Stimulated activated naive B cell treated with anti-CD40 and anti-IgM and Interleukin-4, amounts not matched to agents 10 μg/mL and 1 μg/mL and 100 μg/mL, for 72 hours (primary cell): ENCODE data around the gene FNDC5.

ENCODE experiments used
- ATAC-seq, 2 donors: fragments of 150-1000 bp; cut with Tn5 transposase; replicated peaks; 2 replicates each; pipeline ENCODE4 v1.10.0; 2021; ENCODE audit warnings: moderate library complexity in 1 of 2
- DNase-seq: peaks from one replicate; pipeline ENCODE4 v3.0.0; 2021
- H3K27ac Mint-ChIP-seq: one replicate; pipeline ENCODE4 v1.8.0; 2022; ENCODE audit warnings: mild to moderate bottlenecking, mixed read lengths
- H3K27me3 Mint-ChIP-seq, 2 donors: one replicate each; pipeline ENCODE4 v1.8.0; 2022; ENCODE audit warnings: mixed read lengths in 2 of 2
- H3K36me3 Mint-ChIP-seq, 2 donors: one replicate each; pipeline ENCODE4 v1.8.0; 2022; ENCODE audit warnings: mixed read lengths in 2 of 2, mild to moderate bottlenecking in 1 of 2
- H3K4me1 Mint-ChIP-seq, 2 donors: one replicate each; pipeline ENCODE4 v1.8.0; 2022; ENCODE audit warnings: mixed read lengths in 2 of 2, mild to moderate bottlenecking in 1 of 2
- H3K4me3 Mint-ChIP-seq, 2 donors: one replicate each; pipeline ENCODE4 v1.8.0; 2022; ENCODE audit warnings: mild to moderate bottlenecking in 2 of 2, mixed read lengths in 2 of 2, moderate library complexity in 1 of 2
- H3K9me3 Mint-ChIP-seq, 2 donors: one replicate each; pipeline ENCODE4 v1.8.0; 2022; ENCODE audit warnings: mixed read lengths in 2 of 2, mild to moderate bottlenecking in 1 of 2

FNDC5 gene

DNA sequence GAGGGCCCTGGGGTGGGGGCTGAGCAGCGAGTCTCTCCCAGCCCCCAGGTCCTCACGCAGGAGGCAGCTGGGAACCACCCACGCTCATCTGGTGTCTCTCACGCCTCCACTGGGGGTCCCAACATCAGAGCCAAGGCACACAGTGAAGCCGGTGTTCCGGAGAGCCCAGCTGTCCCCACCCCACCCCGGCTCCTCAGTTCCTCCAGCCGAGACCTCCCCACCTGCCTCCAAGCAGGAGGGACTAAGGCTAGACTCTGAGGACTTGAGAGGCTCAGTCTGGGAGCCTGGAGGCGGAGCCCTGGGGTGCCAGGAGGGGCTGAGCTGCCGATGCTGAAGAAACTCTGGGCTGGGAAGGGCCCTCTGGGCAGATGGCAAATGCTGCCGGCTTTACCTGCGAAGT lies 14.0 kb upstream of the FNDC5 start:
- no peak overlapping the region for H3K4me3 Mint-ChIP-seq
- H3K36me3 Mint-ChIP-seq: no peaks in the 10 kb centered on the region
- no peak for DNase-seq
- H3K4me1 Mint-ChIP-seq: peaks cover 0 to 14% of the 10 kb centered on the region in 2 donors
- peaks cover 64 to 65% of the 10 kb centered on the region in 2 donors for H3K27me3 Mint-ChIP-seq
- no peak for ATAC-seq
- H3K9me3 Mint-ChIP-seq: no peaks in the 10 kb centered on the region
- H3K27ac Mint-ChIP-seq: no peak overlapping the region

- no peaks in the 10 kb centered on the region for H3K9me3 Mint-ChIP-seq
- no peaks in the 10 kb centered on the region for H3K36me3 Mint-ChIP-seq
- no peak overlapping the region for H3K27ac Mint-ChIP-seq
- no peak for ATAC-seq
- peaks cover 0 to 14% of the 10 kb centered on the region in 2 donors for H3K4me1 Mint-ChIP-seq
- H3K4me3 Mint-ChIP-seq: no peak overlapping the region
- H3K27me3 Mint-ChIP-seq: peaks cover 57 to 58% of the 10 kb centered on the region in 2 donors
- no peak for DNase-seq
These were observed 13.3 kb upstream of the FNDC5 start for GRCh38 chr1:32884032-32884372.

GRCh38 chr1:32883338-32884031 lies 12.8 kb upstream of the FNDC5 start:
- Mint-ChIP-seq H3K27me3 (peaks cover 52 to 53% of the 10 kb centered on the region in 2 donors), H3K4me1 (peaks cover 0 to 14% of the 10 kb centered on the region in 2 donors), H3K36me3 (no peaks in the 10 kb centered on the region), H3K27ac (no peak overlapping the region), H3K9me3 (no peaks in the 10 kb centered on the region), H3K4me3 (no peak overlapping the region)
- ATAC-seq: no peak
- DNase-seq: no peak

DNA sequence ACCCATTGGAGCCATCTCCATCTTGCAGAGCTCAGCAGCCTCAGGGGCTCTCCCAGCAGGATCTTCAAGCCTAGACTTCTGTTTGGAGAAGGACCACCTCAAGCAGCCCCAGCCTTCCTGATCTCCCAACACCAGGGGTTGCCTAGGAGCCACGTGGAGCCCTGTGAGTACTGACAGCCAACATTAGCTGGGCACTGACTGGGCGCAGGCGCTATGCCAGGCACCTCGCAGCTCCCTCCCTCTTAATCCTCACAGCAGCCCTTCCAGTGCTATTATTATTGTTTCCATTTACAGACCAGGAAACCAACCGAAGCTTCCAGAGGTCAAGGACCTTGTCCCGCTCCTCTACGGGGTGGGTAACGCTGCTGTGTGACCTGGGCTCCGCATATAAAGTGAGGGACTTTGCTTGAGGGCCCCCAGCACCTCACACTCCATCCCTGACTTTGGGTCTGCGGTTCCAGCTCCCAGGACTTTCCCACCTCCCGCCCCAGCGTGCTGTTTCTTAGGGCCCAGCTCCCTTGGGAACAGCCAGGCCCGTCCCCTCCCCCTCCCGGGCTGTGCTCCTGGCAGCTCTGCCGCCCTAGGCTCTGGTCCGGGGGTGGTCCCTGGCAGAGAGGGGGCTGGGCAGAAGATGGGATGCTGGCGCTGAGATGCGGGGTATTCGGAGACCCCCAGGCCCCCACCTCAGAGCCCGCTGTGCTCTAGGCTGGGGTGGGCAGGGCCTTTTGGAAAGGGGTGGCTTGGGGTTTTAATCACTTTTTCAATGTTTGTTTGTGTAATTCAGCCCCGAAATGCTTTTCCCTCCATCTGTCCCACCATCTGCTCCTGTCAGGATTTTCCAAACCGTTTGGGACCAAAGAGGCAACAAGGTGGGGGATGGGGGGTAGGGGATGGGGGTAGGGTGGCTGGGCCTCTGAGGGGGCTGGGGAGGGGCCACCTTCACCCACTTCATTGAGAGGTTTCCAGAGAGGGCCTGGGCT lies 11.4 kb upstream of the FNDC5 start:
- Mint-ChIP-seq H3K36me3 (no peaks in the 10 kb centered on the region), H3K4me3 (no peak overlapping the region), H3K9me3 (no peaks in the 10 kb centered on the region), H3K27me3 (peaks cover 49 to 50% of the 10 kb centered on the region in 2 donors), H3K27ac (no peak overlapping the region), H3K4me1 (peaks cover 0 to 10% of the 10 kb centered on the region in 2 donors)
- DNase-seq (no peak), ATAC-seq (no peak)

GRCh38 chr1:32881291-32881690 lies 10.6 kb upstream of the FNDC5 start:
- no peaks in the 10 kb centered on the region for H3K36me3 Mint-ChIP-seq
- H3K27me3 Mint-ChIP-seq: peaks cover 47 to 48% of the 10 kb centered on the region in 2 donors
- no peak overlapping the region for H3K27ac Mint-ChIP-seq
- peaks cover 4 to 11% of the 10 kb centered on the region in 2 donors for H3K4me1 Mint-ChIP-seq
- H3K9me3 Mint-ChIP-seq: no peaks in the 10 kb centered on the region
- no peak overlapping the region for H3K4me3 Mint-ChIP-seq
- DNase-seq (no peak), ATAC-seq (no peak)

DNA sequence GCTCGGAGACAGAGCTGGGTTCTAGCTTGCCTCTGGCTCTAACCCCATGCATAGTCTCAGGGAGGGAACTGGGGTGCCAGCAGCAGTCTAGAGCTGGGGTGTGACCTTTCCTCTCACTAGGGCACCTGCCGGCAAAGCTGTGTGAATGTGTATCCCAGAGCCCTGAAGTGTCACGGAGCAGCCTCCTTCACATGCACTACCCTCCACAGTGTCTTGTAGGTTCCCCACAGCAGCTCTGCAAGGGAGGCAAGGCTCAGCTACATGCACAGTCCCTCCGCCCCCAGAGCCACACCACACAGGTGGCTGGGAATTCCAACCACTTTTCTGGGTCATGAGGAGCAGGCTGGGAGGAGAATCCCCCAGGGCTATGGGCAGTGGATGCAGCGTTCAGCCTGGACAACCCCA lies 7.9 kb upstream of the FNDC5 start:
- Mint-ChIP-seq H3K27me3 (peaks cover 38 to 39% of the 10 kb centered on the region in 2 donors), H3K27ac (no peak overlapping the region), H3K9me3 (no peaks in the 10 kb centered on the region), H3K4me3 (no peak overlapping the region), H3K4me1 (peaks cover 13 to 16% of the 10 kb centered on the region in 2 donors), H3K36me3 (no peaks in the 10 kb centered on the region)
- no peak for DNase-seq
- no peak for ATAC-seq

- Mint-ChIP-seq H3K4me3 (no peak overlapping the region), H3K9me3 (no peaks in the 10 kb centered on the region), H3K4me1 (peaks cover 13 to 16% of the 10 kb centered on the region in 2 donors), H3K36me3 (no peaks in the 10 kb centered on the region), H3K27ac (no peak overlapping the region), H3K27me3 (peaks cover 34 to 35% of the 10 kb centered on the region in 2 donors)
- no peak for DNase-seq
- ATAC-seq: no peak
These were observed 7.5 kb upstream of the FNDC5 start for GRCh38 chr1:32878183-32878582.

GRCh38 chr1:32877211-32878110 lies 6.7 kb upstream of the FNDC5 start:
- ATAC-seq (no peak), DNase-seq (no peak)
- no peak overlapping the region for H3K27ac Mint-ChIP-seq
- H3K4me1 Mint-ChIP-seq: peaks cover 16 to 21% of the 10 kb centered on the region in 2 donors
- no peak overlapping the region for H3K4me3 Mint-ChIP-seq
- H3K36me3 Mint-ChIP-seq: no peaks in the 10 kb centered on the region
- no peaks in the 10 kb centered on the region for H3K9me3 Mint-ChIP-seq
- H3K27me3 Mint-ChIP-seq: peaks cover 38 to 39% of the 10 kb centered on the region in 2 donors

DNA sequence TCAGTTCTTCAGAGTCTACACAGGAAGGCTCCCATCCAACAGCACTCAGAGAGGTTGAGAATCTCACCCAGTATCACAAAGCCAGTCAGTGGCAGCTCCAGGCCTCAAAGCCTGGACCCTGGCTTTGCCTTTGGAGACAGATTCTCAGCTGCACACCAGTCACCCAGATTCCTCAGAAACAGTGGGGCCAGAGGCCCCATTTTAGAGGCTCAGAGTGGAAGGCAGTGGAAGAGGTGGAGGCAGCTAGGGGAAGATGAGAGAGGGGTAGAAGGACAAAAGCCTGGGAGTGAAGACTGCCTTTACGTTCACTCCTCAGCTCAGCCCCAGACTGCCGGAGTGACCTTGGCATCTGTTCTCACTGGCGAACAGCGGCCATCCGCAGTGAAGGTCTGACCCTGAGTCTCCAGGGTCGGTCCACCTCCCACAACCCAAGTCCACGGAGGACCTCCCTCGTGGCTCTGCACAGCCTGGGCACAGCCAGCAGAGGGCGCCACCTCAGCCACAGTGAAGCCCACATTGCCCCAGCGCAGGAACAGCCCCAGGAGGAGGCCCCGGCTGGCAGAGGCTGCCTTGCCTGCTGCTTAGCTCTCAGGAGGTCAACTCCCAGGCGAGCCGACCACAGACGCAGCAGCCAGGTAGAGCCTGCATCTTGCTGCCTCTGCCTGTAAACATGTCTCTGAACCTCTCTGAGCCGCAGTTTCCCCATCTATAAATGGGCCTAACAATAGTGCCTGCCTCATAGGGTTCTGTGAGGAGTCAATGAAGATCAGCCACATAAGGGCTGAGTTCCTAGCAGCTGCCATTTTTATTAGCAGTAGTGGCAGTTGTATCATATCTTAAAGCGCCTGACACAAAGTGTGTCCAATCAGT lies 5.9 kb upstream of the FNDC5 start:
- H3K27me3 Mint-ChIP-seq: peaks cover 44% of the 10 kb centered on the region in 2 donors
- peaks cover 17 to 30% of the 10 kb centered on the region in 2 donors for H3K4me1 Mint-ChIP-seq
- DNase-seq: peak; percentile 32
- H3K9me3 Mint-ChIP-seq: no peaks in the 10 kb centered on the region
- no peak overlapping the region for H3K4me3 Mint-ChIP-seq
- no peaks in the 10 kb centered on the region for H3K36me3 Mint-ChIP-seq
- H3K27ac Mint-ChIP-seq: peak overlapping the region; percentile 80
- ATAC-seq: peak; percentile 81 to 83

- H3K4me3 Mint-ChIP-seq: no peak overlapping the region
- no peak overlapping the region for H3K27ac Mint-ChIP-seq
- no peaks in the 10 kb centered on the region for H3K36me3 Mint-ChIP-seq
- peaks cover 21 to 40% of the 10 kb centered on the region in 2 donors for H3K4me1 Mint-ChIP-seq
- peaks cover 46 to 54% of the 10 kb centered on the region in 2 donors for H3K27me3 Mint-ChIP-seq
- no peak for DNase-seq
- no peak for ATAC-seq
- no peaks in the 10 kb centered on the region for H3K9me3 Mint-ChIP-seq
These were observed 4.4 kb upstream of the FNDC5 start for GRCh38 chr1:32874860-32875752.

- Mint-ChIP-seq H3K4me1 (peaks cover 27 to 49% of the 10 kb centered on the region in 2 donors), H3K9me3 (no peaks in the 10 kb centered on the region), H3K27ac (no peak overlapping the region), H3K4me3 (no peak overlapping the region), H3K36me3 (peaks cover 8 to 12% of the 10 kb centered on the region in 2 donors), H3K27me3 (peaks cover 57 to 68% of the 10 kb centered on the region in 2 donors)
- ATAC-seq: no peak
- no peak for DNase-seq
These were observed 2.8 kb upstream of the FNDC5 start for GRCh38 chr1:32873484-32873883.

GRCh38 chr1:32872192-32872460 lies 1.4 kb upstream of the FNDC5 start:
- no peak for DNase-seq
- no peaks in the 10 kb centered on the region for H3K9me3 Mint-ChIP-seq
- ATAC-seq: no peak
- no peak overlapping the region for H3K27ac Mint-ChIP-seq
- peaks cover 47 to 57% of the 10 kb centered on the region in 2 donors for H3K27me3 Mint-ChIP-seq
- H3K36me3 Mint-ChIP-seq: peaks cover 14 to 16% of the 10 kb centered on the region in 2 donors
- peak overlapping the region in 1 of 2 donors; percentile 57 for H3K4me3 Mint-ChIP-seq
- H3K4me1 Mint-ChIP-seq: peaks cover 27 to 49% of the 10 kb centered on the region in 2 donors
